ENCODE results near the gene SHLD3.
A peak's percentile ranks its signal among the peaks of the same experiment; 100 is the strongest.

The SHLD3 gene

DNA sequence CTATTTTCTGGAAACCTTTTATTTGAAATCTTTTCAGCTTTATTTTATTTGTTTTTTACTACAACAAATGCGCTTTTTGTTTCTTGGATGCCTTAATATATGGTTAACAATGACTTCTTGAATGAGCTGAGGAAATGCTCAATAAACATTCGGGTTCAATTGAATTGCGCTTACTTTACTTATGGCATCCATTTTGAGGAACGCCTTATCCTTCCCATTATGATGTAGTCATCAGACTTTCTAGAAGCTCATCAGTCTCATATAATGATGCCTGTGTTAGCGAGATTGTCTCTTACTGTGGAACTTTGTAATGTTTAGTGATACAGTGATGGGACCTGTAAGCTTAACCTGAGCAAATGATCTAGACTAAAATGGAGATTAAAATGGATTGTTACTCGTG is 916 bp downstream of the SHLD3 start:
- Histone ChIP-seq H3K4me3 (ENCODE audit: low read depth, low read length) (peak overlapping the region; percentile 100), H3K4me1 (ENCODE audit: control insufficient read depth, insufficient read depth, low read length) (peaks cover 8% of the 10 kb centered on the region; the same call in 1 of the 2 replicates), H3K9ac (ENCODE audit: low read depth, low read length) (peak overlapping the region; percentile 78), H3K27me3 (ENCODE audit: control insufficient read depth, insufficient read depth, low read length) (no peaks in the 10 kb centered on the region), H3K27ac (ENCODE audit: low read depth, low read length) (no peak overlapping the region), H3K9me3 (ENCODE audit: control insufficient read depth, insufficient read depth, low read length) (no peaks in the 10 kb centered on the region), H3K36me3 (ENCODE audit: control insufficient read depth, insufficient read depth, low read length) (peaks cover 6% of the 10 kb centered on the region)

DNA sequence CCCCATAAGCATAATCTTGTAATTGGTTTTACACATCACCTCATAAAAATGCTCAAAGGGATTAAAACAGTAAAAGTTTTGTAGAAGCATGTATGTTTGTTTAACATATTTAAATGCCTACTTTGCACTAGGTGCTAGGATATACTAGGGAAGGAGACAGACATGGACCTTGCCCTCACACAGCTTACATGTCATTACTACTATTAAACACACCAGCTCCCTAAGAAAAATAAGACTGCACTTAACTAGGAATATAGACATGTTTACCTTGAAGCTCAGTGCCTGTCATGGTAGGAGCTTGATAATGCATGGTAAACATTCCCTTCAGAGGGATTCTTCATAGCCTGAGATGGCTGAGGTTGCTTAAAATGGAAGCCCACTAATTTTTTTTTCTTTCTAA is 6.2 kb downstream of the SHLD3 start:
- no peaks in the 10 kb centered on the region for H3K27me3 ChIP-seq (ENCODE audit: control insufficient read depth, insufficient read depth, low read length)
- no peaks in the 10 kb centered on the region for H3K9me3 ChIP-seq (ENCODE audit: control insufficient read depth, insufficient read depth, low read length)
- no peak overlapping the region for H3K9ac ChIP-seq (ENCODE audit: low read depth, low read length)
- H3K4me3 ChIP-seq (ENCODE audit: low read depth, low read length): no peak overlapping the region
- peaks cover 13% of the 10 kb centered on the region for H3K36me3 ChIP-seq (ENCODE audit: control insufficient read depth, insufficient read depth, low read length)
- H3K27ac ChIP-seq (ENCODE audit: low read depth, low read length): no peak overlapping the region
- 0 out of 2 replicates have a peak, but pooled peaks cover under 1% of the 10 kb centered on the region for H3K4me1 ChIP-seq (ENCODE audit: control insufficient read depth, insufficient read depth, low read length)

DNA sequence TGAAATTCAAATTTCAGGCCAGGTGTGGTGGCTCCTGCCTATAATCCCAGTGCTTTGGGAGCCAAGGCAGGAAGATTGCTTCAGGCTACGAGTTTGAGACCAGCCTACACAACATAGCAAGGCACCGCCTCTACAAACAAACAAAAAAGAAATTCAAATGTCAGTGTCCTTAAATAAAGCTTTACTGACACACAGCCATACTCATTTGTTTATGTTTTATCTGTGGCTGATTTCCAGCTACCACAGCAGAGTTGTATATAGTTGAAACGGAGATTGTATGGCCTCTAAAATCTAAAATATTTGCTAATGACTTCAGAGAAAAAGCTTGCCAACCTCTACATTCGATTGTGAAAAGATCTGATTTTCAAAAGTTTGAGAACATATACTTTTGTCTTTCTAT is 15.4 kb downstream of the SHLD3 start:
- no peaks in the 10 kb centered on the region for H3K9me3 ChIP-seq (ENCODE audit: control insufficient read depth, insufficient read depth, low read length)
- no peaks in the 10 kb centered on the region for H3K27me3 ChIP-seq (ENCODE audit: control insufficient read depth, insufficient read depth, low read length)
- no peak overlapping the region for H3K4me3 ChIP-seq (ENCODE audit: low read depth, low read length)
- H3K27ac ChIP-seq (ENCODE audit: low read depth, low read length): no peak overlapping the region
- peaks cover 42% of the 10 kb centered on the region for H3K36me3 ChIP-seq (ENCODE audit: control insufficient read depth, insufficient read depth, low read length)
- no peaks in the 10 kb centered on the region for H3K4me1 ChIP-seq (ENCODE audit: control insufficient read depth, insufficient read depth, low read length)
- H3K9ac ChIP-seq (ENCODE audit: low read depth, low read length): no peak overlapping the region

DNA sequence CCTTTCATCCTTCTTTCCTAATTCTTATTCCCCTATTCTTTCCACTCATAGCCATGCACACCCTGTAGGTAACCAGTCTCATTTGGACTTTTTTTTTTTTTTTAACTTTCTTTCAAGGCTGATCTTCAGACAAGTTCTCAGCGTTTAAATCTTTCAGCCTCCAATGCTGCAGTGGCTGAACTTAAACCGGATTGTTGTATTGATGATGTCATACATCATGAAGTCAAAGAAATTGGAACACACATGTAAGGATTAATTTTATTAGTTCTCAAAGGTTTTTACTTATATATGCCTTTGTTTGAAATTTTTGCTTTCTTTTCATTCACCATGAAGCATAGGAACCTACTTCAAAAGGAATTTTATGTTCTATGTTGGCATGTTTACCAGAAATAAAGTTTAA is 22.1 kb downstream of the SHLD3 start:
- Histone ChIP-seq H3K36me3 (ENCODE audit: control insufficient read depth, insufficient read depth, low read length) (peaks cover 11% of the 10 kb centered on the region; the same call in 1 of the 2 replicates), H3K4me3 (ENCODE audit: low read depth, low read length) (no peak overlapping the region), H3K4me1 (ENCODE audit: control insufficient read depth, insufficient read depth, low read length) (peaks cover 16% of the 10 kb centered on the region), H3K9me3 (ENCODE audit: control insufficient read depth, insufficient read depth, low read length) (no peaks in the 10 kb centered on the region), H3K9ac (ENCODE audit: low read depth, low read length) (no peak overlapping the region), H3K27me3 (ENCODE audit: control insufficient read depth, insufficient read depth, low read length) (no peaks in the 10 kb centered on the region), H3K27ac (ENCODE audit: low read depth, low read length) (no peak overlapping the region)

DNA sequence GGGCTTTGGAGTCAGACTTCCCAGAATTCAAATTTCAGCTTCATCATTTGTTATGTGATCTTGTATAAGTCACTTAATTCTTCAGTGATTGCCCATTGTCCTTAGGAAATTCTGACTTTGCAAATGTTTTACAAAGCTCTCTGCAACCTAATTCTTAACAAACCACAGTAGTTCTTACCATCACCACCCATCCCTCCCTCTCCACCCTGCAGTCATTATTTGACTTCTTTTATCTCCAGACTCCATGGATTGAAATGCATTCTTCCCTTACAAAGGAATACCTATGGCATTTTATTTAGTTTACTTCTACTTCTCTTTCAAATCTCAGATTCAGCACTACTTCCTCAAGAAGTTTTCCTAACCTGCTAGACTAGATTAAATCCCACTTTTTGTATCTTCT is 23.1 kb downstream of the SHLD3 start:
- Histone ChIP-seq H3K4me1 (ENCODE audit: control insufficient read depth, insufficient read depth, low read length) (peaks cover 16% of the 10 kb centered on the region), H3K36me3 (ENCODE audit: control insufficient read depth, insufficient read depth, low read length) (peaks cover 16% of the 10 kb centered on the region), H3K9me3 (ENCODE audit: control insufficient read depth, insufficient read depth, low read length) (no peaks in the 10 kb centered on the region), H3K27me3 (ENCODE audit: control insufficient read depth, insufficient read depth, low read length) (no peaks in the 10 kb centered on the region), H3K27ac (ENCODE audit: low read depth, low read length) (peak overlapping the region; percentile 78), H3K4me3 (ENCODE audit: low read depth, low read length) (peak overlapping the region; percentile 34; the same call in 1 of the 2 replicates), H3K9ac (ENCODE audit: low read depth, low read length) (0 out of 2 replicates have a peak overlapping the region, but pooled peaks have one; percentile 5)

DNA sequence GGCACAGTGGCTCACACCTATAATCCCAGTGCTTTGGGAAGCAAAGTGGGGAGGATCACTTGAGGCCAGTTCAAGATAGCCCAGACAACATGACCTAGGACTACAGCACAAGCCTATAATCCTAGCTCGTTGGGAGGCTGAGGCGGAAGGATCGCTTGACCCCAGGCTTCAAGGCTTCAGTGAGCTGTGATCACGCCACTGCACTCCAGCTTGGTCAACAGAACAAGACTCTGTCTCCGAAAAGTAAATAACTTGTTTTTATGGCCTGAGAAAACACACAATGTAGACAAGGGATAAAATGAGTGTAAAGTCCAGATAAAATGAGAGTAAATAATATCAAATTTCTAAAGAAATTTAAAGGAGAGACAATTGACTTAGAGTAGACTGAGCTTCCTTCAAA is 26.3 kb downstream of the SHLD3 start:
- H3K9me3 ChIP-seq (ENCODE audit: control insufficient read depth, insufficient read depth, low read length): no peaks in the 10 kb centered on the region
- H3K4me3 ChIP-seq (ENCODE audit: low read depth, low read length): no peak overlapping the region
- no peaks in the 10 kb centered on the region for H3K27me3 ChIP-seq (ENCODE audit: control insufficient read depth, insufficient read depth, low read length)
- peaks cover 19% of the 10 kb centered on the region for H3K36me3 ChIP-seq (ENCODE audit: control insufficient read depth, insufficient read depth, low read length)
- peaks cover 16% of the 10 kb centered on the region for H3K4me1 ChIP-seq (ENCODE audit: control insufficient read depth, insufficient read depth, low read length)
- no peak overlapping the region for H3K27ac ChIP-seq (ENCODE audit: low read depth, low read length)
- no peak overlapping the region for H3K9ac ChIP-seq (ENCODE audit: low read depth, low read length)

DNA sequence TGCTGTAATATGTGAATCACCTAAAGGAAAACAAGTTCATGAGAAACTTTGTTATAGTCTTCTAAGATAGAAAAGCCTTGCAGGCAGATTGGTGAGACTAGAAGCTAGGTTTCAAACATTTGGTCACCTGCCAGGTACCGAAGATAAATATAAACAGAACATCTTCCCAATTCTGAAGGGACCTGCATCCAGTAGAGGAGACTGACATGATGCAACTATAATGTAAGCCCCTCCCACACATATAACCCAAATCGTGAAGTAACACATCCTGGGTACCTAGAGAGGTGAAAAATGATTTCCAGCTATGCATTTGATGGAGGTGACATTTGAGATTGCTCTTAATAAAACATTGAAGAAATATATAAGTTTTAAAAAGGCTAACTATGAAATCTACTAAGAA is 29.9 kb downstream of the SHLD3 start:
- no peak overlapping the region for H3K4me3 ChIP-seq (ENCODE audit: low read depth, low read length)
- H3K36me3 ChIP-seq (ENCODE audit: control insufficient read depth, insufficient read depth, low read length): peaks cover 20% of the 10 kb centered on the region
- no peak overlapping the region for H3K27ac ChIP-seq (ENCODE audit: low read depth, low read length)
- H3K4me1 ChIP-seq (ENCODE audit: control insufficient read depth, insufficient read depth, low read length): no peaks in the 10 kb centered on the region
- H3K9me3 ChIP-seq (ENCODE audit: control insufficient read depth, insufficient read depth, low read length): no peaks in the 10 kb centered on the region
- no peak overlapping the region for H3K9ac ChIP-seq (ENCODE audit: low read depth, low read length)
- H3K27me3 ChIP-seq (ENCODE audit: control insufficient read depth, insufficient read depth, low read length): no peaks in the 10 kb centered on the region

DNA sequence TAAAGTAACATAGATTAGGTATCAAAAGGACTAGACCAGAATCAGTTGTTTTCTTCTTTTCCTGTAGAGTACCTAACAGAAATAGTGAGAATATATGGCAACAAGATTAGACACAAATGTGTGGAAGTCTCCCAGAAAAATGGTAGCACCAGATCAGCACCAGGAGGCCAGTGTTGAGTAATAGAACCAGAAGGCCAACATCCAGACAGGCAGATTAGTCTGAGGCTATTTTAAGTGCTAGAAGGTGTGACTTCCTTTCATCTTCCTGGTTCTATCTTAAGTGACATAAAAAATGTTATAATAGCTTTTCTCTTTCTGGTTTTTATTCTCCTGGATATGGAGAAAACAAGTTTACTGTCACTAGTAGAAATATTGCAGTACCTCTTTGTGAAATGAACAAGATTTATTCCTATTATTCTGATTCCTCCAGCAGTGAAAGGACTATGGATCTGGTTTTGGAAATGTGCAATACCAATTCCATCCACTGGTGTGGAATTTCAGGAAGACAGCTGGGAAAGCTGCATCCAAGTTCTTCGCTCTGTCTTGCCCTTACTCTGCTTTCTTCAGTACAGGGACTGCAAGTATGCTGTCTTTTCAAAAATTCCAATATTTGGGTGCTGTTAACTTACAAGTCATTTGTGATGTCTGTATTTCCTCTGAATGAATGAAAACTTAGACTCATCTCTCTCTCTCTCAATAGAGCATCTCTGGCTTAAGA is 39.1 kb downstream of the SHLD3 start:
- Histone ChIP-seq H3K9me3 (ENCODE audit: control insufficient read depth, insufficient read depth, low read length) (no peaks in the 10 kb centered on the region), H3K4me1 (ENCODE audit: control insufficient read depth, insufficient read depth, low read length) (no peaks in the 10 kb centered on the region), H3K4me3 (ENCODE audit: low read depth, low read length) (no peak overlapping the region), H3K9ac (ENCODE audit: low read depth, low read length) (no peak overlapping the region), H3K27me3 (ENCODE audit: control insufficient read depth, insufficient read depth, low read length) (no peaks in the 10 kb centered on the region), H3K36me3 (ENCODE audit: control insufficient read depth, insufficient read depth, low read length) (peaks cover 53% of the 10 kb centered on the region), H3K27ac (ENCODE audit: low read depth, low read length) (peak overlapping the region; percentile 44)

DNA sequence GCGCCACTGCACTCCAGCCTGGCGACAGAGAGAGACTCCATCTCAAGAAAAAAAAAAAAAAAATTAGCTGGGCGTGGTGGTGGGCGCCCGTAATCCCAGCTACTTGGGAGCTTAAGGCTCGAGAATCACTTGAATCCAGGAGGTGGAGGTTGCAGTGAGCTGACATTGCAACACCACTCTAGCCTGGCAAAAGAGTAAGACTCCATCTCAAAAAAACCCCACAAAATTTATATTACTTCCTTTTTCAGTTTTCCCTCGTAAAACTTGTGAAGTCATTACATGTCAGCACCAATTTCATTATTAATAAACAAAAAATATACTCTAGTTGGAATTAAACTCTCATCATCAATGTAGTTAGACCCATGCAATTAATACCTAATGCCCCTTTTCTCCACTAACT is 43.9 kb downstream of the SHLD3 start:
- no peak overlapping the region for H3K9ac ChIP-seq (ENCODE audit: low read depth, low read length)
- H3K27ac ChIP-seq (ENCODE audit: low read depth, low read length): no peak overlapping the region
- H3K4me1 ChIP-seq (ENCODE audit: control insufficient read depth, insufficient read depth, low read length): no peaks in the 10 kb centered on the region
- no peak overlapping the region for H3K4me3 ChIP-seq (ENCODE audit: low read depth, low read length)
- H3K9me3 ChIP-seq (ENCODE audit: control insufficient read depth, insufficient read depth, low read length): no peaks in the 10 kb centered on the region
- peaks cover 58% of the 10 kb centered on the region for H3K36me3 ChIP-seq (ENCODE audit: control insufficient read depth, insufficient read depth, low read length)
- no peaks in the 10 kb centered on the region for H3K27me3 ChIP-seq (ENCODE audit: control insufficient read depth, insufficient read depth, low read length)

DNA sequence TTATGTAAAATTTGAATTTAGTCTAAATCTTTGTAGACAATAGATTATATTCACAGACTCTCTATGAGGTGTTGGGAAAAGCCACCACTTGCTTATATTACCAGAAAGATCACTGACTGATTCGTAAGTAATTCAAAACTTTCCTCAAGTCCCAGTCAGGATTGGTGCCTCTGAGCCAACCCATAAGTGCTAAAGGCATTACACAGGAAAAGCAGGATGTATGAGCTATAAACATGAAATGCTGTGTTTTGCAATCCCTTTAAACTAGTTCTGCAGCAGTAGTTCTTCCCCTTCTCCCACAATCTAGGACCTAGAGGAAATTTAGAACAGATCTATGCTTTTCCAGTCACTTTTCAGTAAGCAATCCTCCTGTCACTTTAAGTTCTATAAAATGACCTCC is 48.0 kb downstream of the SHLD3 start:
- Histone ChIP-seq H3K27ac (ENCODE audit: low read depth, low read length) (no peak overlapping the region), H3K27me3 (ENCODE audit: control insufficient read depth, insufficient read depth, low read length) (no peaks in the 10 kb centered on the region), H3K4me3 (ENCODE audit: low read depth, low read length) (no peak overlapping the region), H3K4me1 (ENCODE audit: control insufficient read depth, insufficient read depth, low read length) (no peaks in the 10 kb centered on the region), H3K36me3 (ENCODE audit: control insufficient read depth, insufficient read depth, low read length) (peaks cover 50% of the 10 kb centered on the region), H3K9ac (ENCODE audit: low read depth, low read length) (no peak overlapping the region), H3K9me3 (ENCODE audit: control insufficient read depth, insufficient read depth, low read length) (no peaks in the 10 kb centered on the region)

DNA sequence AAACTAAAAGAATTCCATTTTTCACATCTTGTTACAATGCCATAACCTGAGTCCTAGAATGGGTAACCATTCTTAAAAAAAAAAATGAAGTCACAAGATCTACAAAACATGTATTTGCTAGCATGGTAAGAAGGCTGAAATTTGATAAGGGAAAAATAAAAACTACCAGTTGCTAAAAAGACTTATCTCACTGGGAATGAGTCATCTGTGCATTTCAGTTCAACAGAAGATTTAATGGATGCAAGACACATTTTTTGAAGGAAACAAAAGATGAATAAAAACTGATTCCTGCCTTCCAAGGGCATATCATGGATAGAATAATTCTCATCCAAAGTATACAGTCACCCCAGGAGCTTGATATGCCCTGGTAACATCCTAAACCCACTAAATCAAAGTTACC is 49.9 kb downstream of the SHLD3 start:
- Histone ChIP-seq H3K9ac (ENCODE audit: low read depth, low read length) (no peak overlapping the region), H3K4me1 (ENCODE audit: control insufficient read depth, insufficient read depth, low read length) (no peaks in the 10 kb centered on the region), H3K27ac (ENCODE audit: low read depth, low read length) (no peak overlapping the region), H3K9me3 (ENCODE audit: control insufficient read depth, insufficient read depth, low read length) (no peaks in the 10 kb centered on the region), H3K4me3 (ENCODE audit: low read depth, low read length) (no peak overlapping the region), H3K27me3 (ENCODE audit: control insufficient read depth, insufficient read depth, low read length) (no peaks in the 10 kb centered on the region), H3K36me3 (ENCODE audit: control insufficient read depth, insufficient read depth, low read length) (peaks cover 39% of the 10 kb centered on the region)

Data from HUES48 (cell line).